ENCODE measurements around the gene EXOSC7. TPM values are rescaled to one million over a fixed set of nuclear protein-coding genes. Genes with fewer than 3 reads are reported as not detected.
"Not testable (repeated sequence)": the region's sequence is repeated elsewhere in the genome, so short reads cannot be mapped to it uniquely, and the experiment has no call there.

Gene EXOSC7
- total and polyA plus RNA-seq, 9 of the 15 experiments (the other 6 are each of a cell fraction or from before 2014, with no cell fraction given), result 88.5 to 237 (median 112) TPM

- 0% methylated on average over 1 of the region's 1 CpG for WGBS (ENCODE audit: insufficient coverage, low coverage, missing lambda C conversion rate)
- intact Hi-C loops (cut with micrococcal nuclease), result loop anchor here (2.0 kb wide), 1 partner anchor 39 kb away; no protein-coding TSS in a partner anchor
- BruUV-seq (replicated peaks); H3K4me2 ChIP-seq (ENCODE audit: insufficient read depth, low read length); H4K20me1 ChIP-seq (replicated peaks; ENCODE audit: control insufficient read depth, insufficient read depth, low read length); H3K9ac ChIP-seq (ENCODE audit: insufficient read depth in 1 of 2, low read depth in 2 of 2, low read length in 2 of 2); H3K36me3 ChIP-seq (ENCODE audit: control insufficient read depth, insufficient read depth, low read length); ATAC-seq; DNase-seq (ENCODE audit: extremely low read depth in 1 of 4, low spot score in 3 of 4); H3K4me3 ChIP-seq; FAIRE-seq; H3K9me1 ChIP-seq (ENCODE audit: control insufficient read depth, insufficient read depth, low read length); H3K9me3 ChIP-seq (replicated peaks; ENCODE audit: control insufficient read depth, insufficient read depth, low read depth, low read length); H3K27me3 ChIP-seq (ENCODE audit: control insufficient read depth in 2 of 2, insufficient read depth in 2 of 2, low read length in 2 of 2); CTCF ChIA-PET (ENCODE audit: low intra/inter-chr PET ratio); in situ Hi-C loops (cut with MboI); H3K79me2 ChIP-seq (ENCODE audit: control insufficient read depth, insufficient read depth, low read length): not testable (repeated sequence)
- H3K27ac ChIP-seq (ENCODE audit: extremely low read depth, low read depth, low read length), result peak overlapping the region; percentile 51
- H2AFZ ChIP-seq (ENCODE audit: low read depth, low read length), result peak overlapping the region; percentile 30
- H3K4me1 ChIP-seq (replicated peaks in 1 of 2; ENCODE audit: control insufficient read depth in 2 of 2, insufficient read depth in 2 of 2, low read length in 2 of 2), result peaks cover 16 to 59% of the 10 kb centered on the region in 2 experiments
- POLR2A ChIA-PET, result interaction anchor here (1.7 to 6.1 kb wide), 2 partner anchors 8 to 11 kb away, joined by 3 to 32 read pairs; no protein-coding TSS in a partner anchor
- TF ChIP-seq TRIM24 (IDR thresholded peaks at IDR 0.05) (peak in 1 of 2 experiments; percentile 67; a peak in 2 of 4 replicates), SMARCA4 (IDR thresholded peaks at IDR 0.05) (peak; percentile 88), NFE2 (IDR thresholded peaks at IDR 0.05; ENCODE audit: low read depth) (peak; percentile 87), NFYB (IDR thresholded peaks at IDR 0.05; ENCODE audit: extremely low read depth, insufficient read length) (peak; percentile 4), NRF1 (conservative IDR thresholded peaks at IDR 0.05 in 1 of 2, IDR thresholded peaks at IDR 0.05 in 1 of 2) (0 out of 4 replicates have a peak, but pooled peaks of 1 of the 2 experiments have one; percentile 5), DACH1 (IDR thresholded peaks at IDR 0.05; ENCODE audit: partially characterized antibody) (peak; percentile 87), ETV5 (CRISPR knock-in tag; IDR thresholded peaks at IDR 0.05; ENCODE audit: low read depth) (peak; percentile 62; the same call in 1 of the 2 replicates), MTA1 (IDR thresholded peaks at IDR 0.05; ENCODE audit: borderline replicate concordance) (peak; percentile 46; the same call in 1 of the 2 replicates), MAZ (CRISPR knock-in tag; conservative IDR thresholded peaks at IDR 0.05 in 1 of 2, IDR thresholded peaks at IDR 0.05 in 1 of 2) (peak in 1 of 2 experiments; percentile 83; a peak in 2 of 4 replicates), MAFF (IDR thresholded peaks at IDR 0.05; ENCODE audit: low read length) (peak; percentile 14; the same call in 1 of the 2 replicates), ARID1B (IDR thresholded peaks at IDR 0.05) (peak; percentile 85), SMARCC2 (IDR thresholded peaks at IDR 0.05; ENCODE audit: low read depth) (peak; percentile 74), VEZF1 (CRISPR knock-in tag; IDR thresholded peaks at IDR 0.05) (0 out of 2 replicates have a peak, but pooled peaks have one; percentile 16), ATF7 (IDR thresholded peaks at IDR 0.05) (peak; percentile 80), SOX6 (IDR thresholded peaks at IDR 0.05) (0 out of 2 replicates have a peak, but pooled peaks have one; percentile 14), SMARCE1 (IDR thresholded peaks at IDR 0.05) (peak; percentile 79), CBFA2T3 (IDR thresholded peaks at IDR 0.05) (peak; percentile 69)
- TF ChIP-seq, protein P1, sequence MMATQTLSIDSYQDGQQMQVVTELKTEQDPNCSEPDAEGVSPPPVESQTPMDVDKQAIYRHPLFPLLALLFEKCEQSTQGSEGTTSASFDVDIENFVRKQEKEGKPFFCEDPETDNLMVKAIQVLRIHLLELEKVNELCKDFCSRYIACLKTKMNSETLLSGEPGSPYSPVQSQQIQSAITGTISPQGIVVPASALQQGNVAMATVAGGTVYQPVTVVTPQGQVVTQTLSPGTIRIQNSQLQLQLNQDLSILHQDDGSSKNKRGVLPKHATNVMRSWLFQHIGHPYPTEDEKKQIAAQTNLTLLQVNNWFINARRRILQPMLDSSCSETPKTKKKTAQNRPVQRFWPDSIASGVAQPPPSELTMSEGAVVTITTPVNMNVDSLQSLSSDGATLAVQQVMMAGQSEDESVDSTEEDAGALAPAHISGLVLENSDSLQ (IDR thresholded peaks at IDR 0.05), result peak; percentile 49; the same call in 1 of the 2 replicates
- TF ChIP-seq, protein P2, sequence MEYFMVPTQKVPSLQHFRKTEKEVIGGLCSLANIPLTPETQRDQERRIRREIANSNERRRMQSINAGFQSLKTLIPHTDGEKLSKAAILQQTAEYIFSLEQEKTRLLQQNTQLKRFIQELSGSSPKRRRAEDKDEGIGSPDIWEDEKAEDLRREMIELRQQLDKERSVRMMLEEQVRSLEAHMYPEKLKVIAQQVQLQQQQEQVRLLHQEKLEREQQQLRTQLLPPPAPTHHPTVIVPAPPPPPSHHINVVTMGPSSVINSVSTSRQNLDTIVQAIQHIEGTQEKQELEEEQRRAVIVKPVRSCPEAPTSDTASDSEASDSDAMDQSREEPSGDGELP (CRISPR knock-in tag; IDR thresholded peaks at IDR 0.05; ENCODE audit: borderline replicate concordance), result peak; percentile 93
- TF ChIP-seq, protein P3, sequence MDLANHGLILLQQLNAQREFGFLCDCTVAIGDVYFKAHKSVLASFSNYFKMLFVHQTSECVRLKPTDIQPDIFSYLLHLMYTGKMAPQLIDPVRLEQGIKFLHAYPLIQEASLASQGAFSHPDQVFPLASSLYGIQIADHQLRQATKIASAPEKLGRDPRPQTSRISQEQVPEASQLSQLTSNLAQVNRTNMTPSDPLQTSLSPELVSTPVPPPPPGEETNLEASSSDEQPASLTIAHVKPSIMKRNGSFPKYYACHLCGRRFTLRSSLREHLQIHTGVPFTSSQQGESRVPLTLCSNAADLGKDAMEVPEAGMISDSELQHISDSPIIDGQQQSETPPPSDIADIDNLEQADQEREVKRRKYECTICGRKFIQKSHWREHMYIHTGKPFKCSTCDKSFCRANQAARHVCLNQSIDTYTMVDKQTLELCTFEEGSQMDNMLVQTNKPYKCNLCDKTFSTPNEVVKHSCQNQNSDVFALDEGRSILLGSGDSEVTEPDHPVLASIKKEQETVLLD (IDR thresholded peaks at IDR 0.05), result peak; percentile 58
Measured at GRCh38 chr3:45053805-45054195, 77.8 kb downstream of the EXOSC7 start.

Data from K562 (cell line).